ENCODE measurements around the gene HRG. TPM values are rescaled to one million over a fixed set of nuclear protein-coding genes. Genes with fewer than 3 reads are reported as not detected.

Gene HRG, protein sequence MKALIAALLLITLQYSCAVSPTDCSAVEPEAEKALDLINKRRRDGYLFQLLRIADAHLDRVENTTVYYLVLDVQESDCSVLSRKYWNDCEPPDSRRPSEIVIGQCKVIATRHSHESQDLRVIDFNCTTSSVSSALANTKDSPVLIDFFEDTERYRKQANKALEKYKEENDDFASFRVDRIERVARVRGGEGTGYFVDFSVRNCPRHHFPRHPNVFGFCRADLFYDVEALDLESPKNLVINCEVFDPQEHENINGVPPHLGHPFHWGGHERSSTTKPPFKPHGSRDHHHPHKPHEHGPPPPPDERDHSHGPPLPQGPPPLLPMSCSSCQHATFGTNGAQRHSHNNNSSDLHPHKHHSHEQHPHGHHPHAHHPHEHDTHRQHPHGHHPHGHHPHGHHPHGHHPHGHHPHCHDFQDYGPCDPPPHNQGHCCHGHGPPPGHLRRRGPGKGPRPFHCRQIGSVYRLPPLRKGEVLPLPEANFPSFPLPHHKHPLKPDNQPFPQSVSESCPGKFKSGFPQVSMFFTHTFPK
- 0.58 and 1.3 TPM in 2 replicates for total RNA-seq (2021)
- percentile 34 among the genes with signal in this experiment for Bru-seq, nascent RNA
- BruChase-seq, experiment 1, labeled RNA remaining after a 2-hour chase: percentile 16 among the genes with signal in this experiment
- percentile 34 among the genes with signal in this experiment for BruChase-seq, experiment 2, labeled RNA remaining after a 6-hour chase
- long read RNA-seq, partial matches to known transcripts: 2 of 2 reads
- long read RNA-seq, other reads (novel, unspliced or antisense): 0 of 2 reads

DNA sequence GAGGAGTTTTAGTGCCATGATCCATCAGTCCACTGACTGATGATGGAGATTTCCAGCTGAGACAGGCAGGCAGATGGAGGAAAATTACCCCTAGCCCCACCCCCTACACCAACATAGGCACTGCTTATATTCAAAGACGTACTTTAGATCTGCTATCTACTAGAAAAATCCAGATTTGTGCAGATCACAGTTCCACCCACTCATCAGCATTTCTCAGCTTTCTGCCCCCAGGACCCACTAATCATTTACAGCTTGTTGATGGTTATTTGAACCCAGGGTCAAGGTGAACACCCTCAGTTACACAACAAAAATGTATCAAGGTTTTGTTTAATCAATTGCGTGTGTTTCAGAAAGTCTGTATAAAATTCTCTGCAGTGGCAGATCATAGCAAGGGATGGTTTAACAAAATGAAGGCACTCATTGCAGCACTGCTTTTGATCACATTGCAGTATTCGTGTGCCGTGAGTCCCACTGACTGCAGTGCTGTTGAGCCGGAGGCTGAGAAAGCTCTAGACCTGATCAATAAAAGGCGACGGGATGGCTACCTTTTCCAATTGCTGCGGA lies at the start of gene HRG:
Gene HRG, plus strand, starts transcription at position 390 of the 564 bp plus-strand sequence. Its CDS starts 18 bp downstream, at position 408.
- Histone ChIP-seq H3K4me3 (no peak within 1 kb of the TSS), H2AFZ (no peak within 1 kb of the TSS), H3K9me2 (ENCODE audit: insufficient read depth) (no peaks in the 10 kb centered on the region), H3F3A (ENCODE audit: insufficient read depth, low read depth) (peaks cover 9% of the 10 kb centered on the region; the same call in 1 of the 2 replicates), H3K36me3 (ENCODE audit: low read depth) (no peaks in the 10 kb centered on the region), H3K27me3 (ENCODE audit: insufficient read depth, low read depth) (no peaks in the 10 kb centered on the region), H4K20me1 (ENCODE audit: insufficient read depth) (no peaks in the 10 kb centered on the region), H3K4me1 (replicated peaks; ENCODE audit: insufficient read depth) (peaks cover 20% of the 10 kb centered on the region), H3K27ac (no peak within 1 kb of the TSS), H3K4me2 (no peak within 1 kb of the TSS), H3K9me3 (ENCODE audit: insufficient read depth, low read depth) (no peaks in the 10 kb centered on the region; the same call in 1 of the 2 replicates), H3K79me2 (ENCODE audit: low read depth) (no peaks in the 10 kb centered on the region)
- BruUV-seq (replicated peaks): no TSS peak
- ChIA-PET CTCF (no interaction called here), POLR2A (ENCODE audit: unreplicated experiment) (no interaction called here)
- no peak for DNase-seq
- no peak for TF ChIP-seq EZH2 (IDR thresholded peaks at IDR 0.05; ENCODE audit: low read depth)
- TF ChIP-seq, protein P1, sequence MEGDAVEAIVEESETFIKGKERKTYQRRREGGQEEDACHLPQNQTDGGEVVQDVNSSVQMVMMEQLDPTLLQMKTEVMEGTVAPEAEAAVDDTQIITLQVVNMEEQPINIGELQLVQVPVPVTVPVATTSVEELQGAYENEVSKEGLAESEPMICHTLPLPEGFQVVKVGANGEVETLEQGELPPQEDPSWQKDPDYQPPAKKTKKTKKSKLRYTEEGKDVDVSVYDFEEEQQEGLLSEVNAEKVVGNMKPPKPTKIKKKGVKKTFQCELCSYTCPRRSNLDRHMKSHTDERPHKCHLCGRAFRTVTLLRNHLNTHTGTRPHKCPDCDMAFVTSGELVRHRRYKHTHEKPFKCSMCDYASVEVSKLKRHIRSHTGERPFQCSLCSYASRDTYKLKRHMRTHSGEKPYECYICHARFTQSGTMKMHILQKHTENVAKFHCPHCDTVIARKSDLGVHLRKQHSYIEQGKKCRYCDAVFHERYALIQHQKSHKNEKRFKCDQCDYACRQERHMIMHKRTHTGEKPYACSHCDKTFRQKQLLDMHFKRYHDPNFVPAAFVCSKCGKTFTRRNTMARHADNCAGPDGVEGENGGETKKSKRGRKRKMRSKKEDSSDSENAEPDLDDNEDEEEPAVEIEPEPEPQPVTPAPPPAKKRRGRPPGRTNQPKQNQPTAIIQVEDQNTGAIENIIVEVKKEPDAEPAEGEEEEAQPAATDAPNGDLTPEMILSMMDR (conservative IDR thresholded peaks at IDR 0.05): no peak
- intact Hi-C loops (cut with micrococcal nuclease; ENCODE audit: unreplicated experiment): no loop called here

DNA sequence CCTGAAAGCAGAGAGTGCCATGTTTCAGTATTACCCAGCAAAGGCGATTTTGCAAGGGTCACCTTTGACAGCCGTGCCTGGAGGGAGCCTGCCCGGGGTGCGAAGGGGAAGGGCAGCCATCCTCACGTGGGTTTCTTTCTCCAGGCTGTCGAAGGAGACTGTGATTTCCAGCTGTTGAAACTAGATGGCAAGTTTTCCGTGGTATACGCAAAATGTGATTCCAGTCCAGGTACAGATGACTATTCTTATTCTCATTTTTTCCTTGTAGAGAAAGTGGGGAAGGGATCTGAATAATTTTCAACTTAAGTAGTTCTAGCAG lies 49.6 kb upstream of the HRG start:
- Histone ChIP-seq H3F3A (ENCODE audit: insufficient read depth, low read depth) (peaks cover 10% of the 10 kb centered on the region; the same call in 1 of the 2 replicates), H3K79me2 (ENCODE audit: low read depth) (no peaks in the 10 kb centered on the region), H2AFZ (no peak overlapping the region), H3K36me3 (ENCODE audit: low read depth) (no peaks in the 10 kb centered on the region), H3K4me2 (peak overlapping the region; percentile 68; the same call in 1 of the 2 replicates), H3K4me3 (no peak overlapping the region), H3K9me2 (ENCODE audit: insufficient read depth) (no peaks in the 10 kb centered on the region), H3K27ac (no peak overlapping the region), H3K4me1 (replicated peaks; ENCODE audit: insufficient read depth) (peaks cover 16% of the 10 kb centered on the region), H3K27me3 (ENCODE audit: insufficient read depth, low read depth) (no peaks in the 10 kb centered on the region), H4K20me1 (ENCODE audit: insufficient read depth) (no peaks in the 10 kb centered on the region), H3K9me3 (ENCODE audit: insufficient read depth, low read depth) (no peaks in the 10 kb centered on the region)
- POLR2A ChIA-PET (ENCODE audit: unreplicated experiment): interaction anchor here (0.5 to 0.9 kb wide), 5 partner anchors 26 to 174 kb away, joined by 3 to 9 read pairs (median 3); no protein-coding TSS in a partner anchor
- no TSS peak for BruUV-seq (replicated peaks)
- intact Hi-C loops (cut with micrococcal nuclease; ENCODE audit: unreplicated experiment): loop anchor here (2.0 to 10.0 kb wide), 6 partner anchors 29 to 1099 kb away; partner anchors contain the start of genes RFC4 and ST6GAL1
- no peak for DNase-seq
- CTCF ChIA-PET: interaction anchor here (0.9 to 2.9 kb wide), 12 partner anchors 19 to 374 kb away, joined by 4 to 16 read pairs (median 10); no protein-coding TSS in a partner anchor
- TF ChIP-seq EZH2 (IDR thresholded peaks at IDR 0.05; ENCODE audit: low read depth): no peak
- TF ChIP-seq, protein P1 (conservative IDR thresholded peaks at IDR 0.05): no peak

Measured in PC-9 (cell line).